ENCODE results near the gene PEX14. TPM values are rescaled to one million over a fixed set of nuclear protein-coding genes. Genes with fewer than 3 reads are reported as not detected.
A peak's percentile ranks its signal among the peaks of the same experiment; 100 is the strongest.

Gene PEX14
- total RNA-seq, 4 donors from 2014 or later, result 2.0 to 21.9 (median 5.3) TPM

DNA sequence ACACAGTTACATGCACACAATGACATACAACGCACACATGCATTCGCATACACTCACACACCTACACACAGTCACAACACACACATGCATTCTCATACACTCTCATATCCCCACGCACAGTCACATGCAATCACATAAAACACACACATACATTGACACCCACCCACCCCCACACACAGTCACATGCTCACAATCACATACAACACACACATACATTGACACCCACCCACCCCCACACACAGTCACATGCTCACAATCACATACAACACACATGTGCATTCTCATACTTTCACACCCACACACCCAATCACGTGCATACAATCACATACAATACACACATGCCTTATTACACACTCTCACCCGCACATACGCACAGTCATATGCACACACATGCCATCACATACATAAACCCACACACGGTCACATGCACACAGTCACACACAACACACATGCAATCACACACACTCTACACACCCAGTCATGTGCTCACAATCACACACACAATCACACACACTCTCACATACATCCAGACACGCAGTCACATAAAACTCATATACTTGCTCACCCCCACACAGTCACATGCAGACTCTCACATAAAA, 187.4 kb downstream of the PEX14 start:
- no peaks in the 10 kb centered on the region for H3K27me3 ChIP-seq
- DNase-seq, result no peak
- intact Hi-C loops (cut with DNase I; ENCODE audit: low total_unique reads), result no loop called here
- no peak for TF ChIP-seq POLR2A (IDR thresholded peaks at IDR 0.05)
- TF ChIP-seq, protein P1, sequence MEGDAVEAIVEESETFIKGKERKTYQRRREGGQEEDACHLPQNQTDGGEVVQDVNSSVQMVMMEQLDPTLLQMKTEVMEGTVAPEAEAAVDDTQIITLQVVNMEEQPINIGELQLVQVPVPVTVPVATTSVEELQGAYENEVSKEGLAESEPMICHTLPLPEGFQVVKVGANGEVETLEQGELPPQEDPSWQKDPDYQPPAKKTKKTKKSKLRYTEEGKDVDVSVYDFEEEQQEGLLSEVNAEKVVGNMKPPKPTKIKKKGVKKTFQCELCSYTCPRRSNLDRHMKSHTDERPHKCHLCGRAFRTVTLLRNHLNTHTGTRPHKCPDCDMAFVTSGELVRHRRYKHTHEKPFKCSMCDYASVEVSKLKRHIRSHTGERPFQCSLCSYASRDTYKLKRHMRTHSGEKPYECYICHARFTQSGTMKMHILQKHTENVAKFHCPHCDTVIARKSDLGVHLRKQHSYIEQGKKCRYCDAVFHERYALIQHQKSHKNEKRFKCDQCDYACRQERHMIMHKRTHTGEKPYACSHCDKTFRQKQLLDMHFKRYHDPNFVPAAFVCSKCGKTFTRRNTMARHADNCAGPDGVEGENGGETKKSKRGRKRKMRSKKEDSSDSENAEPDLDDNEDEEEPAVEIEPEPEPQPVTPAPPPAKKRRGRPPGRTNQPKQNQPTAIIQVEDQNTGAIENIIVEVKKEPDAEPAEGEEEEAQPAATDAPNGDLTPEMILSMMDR (IDR thresholded peaks at IDR 0.05), result no peak
- peaks cover 0 to 5% of the 10 kb centered on the region in 2 donors for H3K4me1 ChIP-seq
- H3K27ac ChIP-seq, result no peak overlapping the region
- no peaks in the 10 kb centered on the region for H3K9me3 ChIP-seq
- H3K36me3 ChIP-seq, result no peaks in the 10 kb centered on the region
- no peak overlapping the region for H3K4me3 ChIP-seq

DNA sequence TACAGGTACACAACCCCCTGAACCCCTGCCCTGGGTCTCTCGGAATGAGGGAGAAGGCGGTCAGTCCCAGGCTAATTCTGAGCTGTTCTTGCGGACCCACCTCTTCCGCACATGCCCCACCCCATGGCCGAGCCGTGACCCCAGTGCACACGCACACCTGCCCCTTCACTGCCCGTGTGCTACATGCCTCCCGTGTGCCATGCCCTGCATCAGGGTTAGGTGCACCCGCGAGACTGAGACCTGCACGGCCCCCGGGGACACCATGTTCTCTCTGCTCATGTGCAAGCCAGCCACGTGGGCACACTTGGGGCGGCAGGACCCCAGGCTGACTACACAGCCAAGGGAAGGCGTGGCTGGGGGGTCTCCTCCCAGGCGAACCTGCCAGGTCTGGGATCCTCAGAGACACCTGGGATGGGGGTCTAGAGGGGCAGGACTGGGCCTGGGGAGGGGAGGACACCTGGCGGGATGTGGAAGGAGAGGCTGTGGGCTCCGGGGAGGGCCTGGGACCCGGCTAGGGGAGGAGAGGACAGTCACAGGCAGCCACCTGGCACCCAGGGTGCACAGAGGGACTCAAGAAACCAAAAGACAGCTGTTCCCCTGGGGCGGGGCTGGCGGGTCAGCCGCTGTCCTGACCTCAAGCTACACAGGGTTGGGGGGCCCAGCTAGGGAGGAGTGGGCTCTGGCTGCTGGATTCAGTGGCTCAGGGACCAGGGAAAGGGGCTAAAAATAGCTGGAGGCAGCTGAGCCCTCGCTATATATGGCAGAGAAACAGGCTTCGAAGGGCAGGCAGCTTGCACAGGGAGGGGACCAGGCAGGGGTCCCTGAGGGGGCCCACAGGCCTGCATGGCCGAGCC, 188.3 kb downstream of the PEX14 start:
- Histone ChIP-seq H3K36me3 (no peaks in the 10 kb centered on the region), H3K4me3 (no peak overlapping the region), H3K9me3 (no peaks in the 10 kb centered on the region), H3K27me3 (no peaks in the 10 kb centered on the region), H3K27ac (peak overlapping the region; percentile 28 to 58), H3K4me1 (peaks cover 0 to 5% of the 10 kb centered on the region in 2 donors)
- TF ChIP-seq POLR2A (IDR thresholded peaks at IDR 0.05), result no peak
- TF ChIP-seq, protein P1 (IDR thresholded peaks at IDR 0.05), result no peak
- no peak for DNase-seq
- intact Hi-C loops (cut with DNase I; ENCODE audit: low total_unique reads), result no loop called here

DNA sequence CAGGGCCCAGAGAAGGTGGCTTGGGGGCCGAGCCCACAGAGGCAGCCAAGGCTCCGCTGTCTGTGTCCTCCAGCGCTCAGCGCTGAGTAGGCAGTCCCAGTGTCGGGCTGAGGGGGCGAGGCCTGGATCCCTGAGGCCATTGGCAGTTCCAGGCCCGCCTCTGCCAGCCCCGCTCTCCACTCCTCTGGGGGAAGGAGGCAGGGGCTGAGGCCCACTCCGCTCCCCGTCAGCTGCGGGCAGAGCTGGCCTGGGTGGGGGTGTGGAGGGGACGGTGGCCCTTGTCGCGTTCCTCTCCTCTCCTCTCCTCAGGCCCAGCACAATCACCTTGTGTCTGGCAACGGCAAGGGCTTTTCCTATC, 188.9 kb downstream of the PEX14 start:
- TF ChIP-seq, protein P1 (IDR thresholded peaks at IDR 0.05), result no peak
- TF ChIP-seq POLR2A (IDR thresholded peaks at IDR 0.05), result no peak
- peak overlapping the region; percentile 28 to 58 for H3K27ac ChIP-seq

DNA sequence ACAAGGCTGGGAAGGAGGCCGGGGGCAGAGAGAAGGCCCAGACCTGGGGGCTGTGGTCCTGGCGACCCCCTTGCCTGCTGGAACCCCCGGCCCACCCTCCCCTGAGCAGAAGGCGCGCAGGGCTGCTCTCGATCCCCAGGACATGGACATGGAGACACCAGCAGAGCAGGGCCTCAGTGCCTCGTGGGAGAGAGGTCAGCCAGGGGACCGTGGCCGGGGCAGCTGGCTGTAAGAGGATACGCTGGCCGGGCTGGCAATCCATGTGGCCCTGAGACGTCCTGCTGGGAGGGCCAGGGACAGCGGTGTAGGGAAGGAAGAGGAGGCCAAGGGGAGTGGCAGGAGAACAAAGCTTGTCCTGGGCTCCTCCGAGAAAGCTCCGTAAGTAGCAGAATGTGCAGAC, 189.5 kb downstream of the PEX14 start:
- no peak overlapping the region for H3K4me3 ChIP-seq
- no peaks in the 10 kb centered on the region for H3K36me3 ChIP-seq
- H3K9me3 ChIP-seq, result no peaks in the 10 kb centered on the region
- peak overlapping the region; percentile 28 to 58 for H3K27ac ChIP-seq
- no peaks in the 10 kb centered on the region for H3K27me3 ChIP-seq
- DNase-seq, result no peak
- intact Hi-C loops (cut with DNase I; ENCODE audit: low total_unique reads), result no loop called here
- H3K4me1 ChIP-seq, result peaks cover 0 to 5% of the 10 kb centered on the region in 2 donors
- TF ChIP-seq, protein P1 (IDR thresholded peaks at IDR 0.05), result no peak
- no peak for TF ChIP-seq POLR2A (IDR thresholded peaks at IDR 0.05)

More for the DNA sequence above, 188.9 kb downstream of the PEX14 start:
- peaks cover 0 to 5% of the 10 kb centered on the region in 2 donors for H3K4me1 ChIP-seq
- peak; percentile 52 to 66 for DNase-seq
- no peaks in the 10 kb centered on the region for H3K36me3 ChIP-seq
- intact Hi-C loops (cut with DNase I; ENCODE audit: low total_unique reads), result no loop called here
- no peaks in the 10 kb centered on the region for H3K9me3 ChIP-seq
- H3K27me3 ChIP-seq, result no peaks in the 10 kb centered on the region
- no peak overlapping the region for H3K4me3 ChIP-seq

DNA sequence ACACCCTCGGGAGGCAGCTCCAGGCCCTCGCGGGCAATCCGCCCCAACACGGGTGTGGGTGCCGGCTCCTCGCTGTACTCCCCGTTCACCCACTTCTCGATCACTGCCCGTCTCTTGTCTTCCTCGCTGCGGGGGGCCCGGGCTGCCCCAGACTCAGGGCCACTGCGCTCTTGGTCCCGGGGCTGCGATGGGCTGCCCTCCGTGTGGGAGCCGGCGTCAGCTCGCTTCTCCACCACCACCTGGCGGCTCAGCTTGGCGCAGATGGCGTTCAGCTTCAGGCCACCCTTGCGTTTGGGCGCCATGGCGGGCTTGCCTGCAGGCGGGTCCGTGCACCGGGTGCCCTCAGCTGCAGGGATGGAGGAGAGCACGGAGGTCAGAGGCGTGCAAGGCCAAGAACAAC, 190.5 kb downstream of the PEX14 start:
- H3K27ac ChIP-seq, result no peak overlapping the region
- H3K4me3 ChIP-seq, result no peak overlapping the region
- no peak for DNase-seq
- H3K36me3 ChIP-seq, result no peaks in the 10 kb centered on the region
- peaks cover 0 to 5% of the 10 kb centered on the region in 2 donors for H3K4me1 ChIP-seq
- no peaks in the 10 kb centered on the region for H3K9me3 ChIP-seq
- intact Hi-C loops (cut with DNase I; ENCODE audit: low total_unique reads), result no loop called here
- TF ChIP-seq POLR2A (IDR thresholded peaks at IDR 0.05), result no peak
- TF ChIP-seq, protein P1 (IDR thresholded peaks at IDR 0.05), result no peak
- H3K27me3 ChIP-seq, result no peaks in the 10 kb centered on the region

All from uterus (tissue), 4 donors.